Prostate gland (tissue), 2 donors: ENCODE measurements around the gene DES.

Source experiments
- POLR2A ChIP-seq: fragments of 450-650 bp; IDR thresholded peaks from one replicate; pipeline ENCODE4 v1.6.1; 2016; ENCODE audit warnings: antibody characterized with exemption, mild to moderate bottlenecking
- POLR2AphosphoS5 ChIP-seq: sonication (generic); formaldehyde crosslinking; IDR thresholded peaks from one replicate; pipeline ENCODE4 v1.6.1; 2017; ENCODE audit warnings: antibody characterized with exemption
- TF ChIP-seq, protein P1 (sequence below), 4 experiments: fragments of 200-600 bp in 2 of 4; fragments of 450-650 bp in 2 of 4; sonication (generic) in 2 of 4; IDR thresholded peaks; 1 replicate in 3 of 4; 2 replicates in 1 of 4; pipeline ENCODE4 v1.5.1; 2016 to 2019; ENCODE audit warnings: antibody characterized with exemption in 4 of 4, mild to moderate bottlenecking in 2 of 4, moderate library complexity in 2 of 4

DNA sequence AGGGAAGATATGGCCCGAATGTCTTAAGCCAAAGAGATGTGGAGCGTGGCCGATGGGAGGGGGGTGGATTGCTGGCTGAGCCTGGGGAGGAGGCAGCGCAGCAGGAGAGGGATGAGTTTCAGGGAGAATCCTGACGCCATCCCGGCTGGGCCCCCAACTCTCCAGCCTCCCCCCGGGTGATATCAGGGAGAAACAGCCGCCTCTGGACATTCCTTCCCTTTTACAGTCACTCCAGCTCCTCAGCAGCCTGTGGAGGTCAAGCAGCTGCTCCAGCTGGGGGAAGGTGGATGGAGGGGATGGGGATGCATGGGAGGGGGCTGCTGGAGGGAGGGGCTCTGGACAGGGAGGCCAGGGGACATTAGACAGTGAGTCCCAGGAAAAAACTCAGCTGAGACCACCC, 9.5 kb upstream of the DES start:
- TF ChIP-seq, protein P1, sequence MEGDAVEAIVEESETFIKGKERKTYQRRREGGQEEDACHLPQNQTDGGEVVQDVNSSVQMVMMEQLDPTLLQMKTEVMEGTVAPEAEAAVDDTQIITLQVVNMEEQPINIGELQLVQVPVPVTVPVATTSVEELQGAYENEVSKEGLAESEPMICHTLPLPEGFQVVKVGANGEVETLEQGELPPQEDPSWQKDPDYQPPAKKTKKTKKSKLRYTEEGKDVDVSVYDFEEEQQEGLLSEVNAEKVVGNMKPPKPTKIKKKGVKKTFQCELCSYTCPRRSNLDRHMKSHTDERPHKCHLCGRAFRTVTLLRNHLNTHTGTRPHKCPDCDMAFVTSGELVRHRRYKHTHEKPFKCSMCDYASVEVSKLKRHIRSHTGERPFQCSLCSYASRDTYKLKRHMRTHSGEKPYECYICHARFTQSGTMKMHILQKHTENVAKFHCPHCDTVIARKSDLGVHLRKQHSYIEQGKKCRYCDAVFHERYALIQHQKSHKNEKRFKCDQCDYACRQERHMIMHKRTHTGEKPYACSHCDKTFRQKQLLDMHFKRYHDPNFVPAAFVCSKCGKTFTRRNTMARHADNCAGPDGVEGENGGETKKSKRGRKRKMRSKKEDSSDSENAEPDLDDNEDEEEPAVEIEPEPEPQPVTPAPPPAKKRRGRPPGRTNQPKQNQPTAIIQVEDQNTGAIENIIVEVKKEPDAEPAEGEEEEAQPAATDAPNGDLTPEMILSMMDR (IDR thresholded peaks at IDR 0.05) = no peak
- no peak for TF ChIP-seq POLR2A
- no peak for TF ChIP-seq POLR2AphosphoS5
